Activated CD4-positive, alpha-beta T cell treated with anti-CD3 and anti-CD28 coated beads, Interleukin-2, amount 50 U/mL, for 1 hour (primary cell): Measurements from ENCODE around the gene PRKCZ.

Source experiments
- DNase-seq: peaks from one replicate; pipeline ENCODE4 v3.0.0-alpha.2; 2020

The PRKCZ gene

GRCh38 chr1:2025491-2025981, 24.7 kb upstream of the PRKCZ start:
- DNase-seq, result no peak

DNA sequence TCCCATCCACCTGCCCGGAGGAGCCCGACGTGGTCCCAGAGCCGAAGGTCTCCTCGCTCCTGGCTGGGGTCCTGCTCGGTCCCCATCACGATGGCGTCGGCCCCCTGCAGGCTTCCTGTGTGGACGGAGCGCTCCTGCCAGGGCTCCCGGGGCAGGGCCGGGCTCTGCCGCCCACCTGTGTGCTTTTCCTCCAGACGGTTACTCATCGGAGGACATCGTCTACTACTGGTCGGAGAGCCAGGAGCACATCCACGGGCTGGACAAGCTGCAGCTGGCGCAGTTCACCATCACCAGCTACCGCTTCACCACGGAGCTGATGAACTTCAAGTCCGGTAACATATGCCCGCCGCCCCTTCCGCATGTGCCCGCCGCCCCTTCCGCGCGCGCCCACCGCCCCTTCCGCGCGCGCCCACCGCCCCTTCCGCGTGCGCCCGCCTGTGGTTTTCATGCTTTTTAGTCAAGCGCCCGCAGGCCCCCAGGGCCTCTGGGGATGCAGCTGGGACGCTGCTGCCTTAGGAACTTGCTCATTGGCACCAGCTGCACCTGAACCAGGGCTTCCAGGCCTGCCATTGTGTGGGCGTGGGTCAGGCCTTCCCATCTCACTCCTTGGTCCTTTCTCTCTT, 22.1 kb upstream of the PRKCZ start:
- DNase-seq, result no peak

DNA sequence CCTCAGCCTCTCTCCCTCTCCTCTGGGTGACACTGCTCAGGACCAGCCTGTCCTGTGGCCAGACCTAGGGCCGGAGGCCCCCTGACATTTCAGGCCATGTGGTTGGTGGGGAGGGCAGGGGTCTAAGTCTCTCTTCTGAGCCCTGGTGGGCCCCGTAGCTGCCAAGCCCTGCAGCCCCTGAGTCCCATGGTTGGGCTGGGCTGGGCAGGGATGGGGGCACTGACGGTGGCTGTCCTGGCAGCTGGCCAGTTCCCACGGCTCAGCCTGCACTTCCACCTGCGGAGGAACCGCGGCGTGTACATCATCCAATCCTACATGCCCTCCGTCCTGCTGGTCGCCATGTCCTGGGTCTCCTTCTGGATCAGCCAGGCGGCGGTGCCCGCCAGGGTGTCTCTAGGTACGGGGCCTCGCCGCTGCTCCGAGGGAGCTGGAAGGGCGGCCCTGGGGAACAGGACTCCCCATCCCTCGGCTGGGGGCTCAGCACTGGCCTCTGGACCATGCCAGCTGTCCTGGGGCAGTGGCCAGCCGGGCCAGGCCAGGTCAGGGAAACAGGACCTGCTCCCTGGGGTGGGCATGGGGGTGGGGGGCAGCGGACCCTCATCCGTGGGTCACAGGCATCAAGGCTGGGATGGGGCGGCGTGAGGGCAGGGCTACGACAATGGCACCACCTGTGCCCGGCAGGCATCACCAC, 21.2 kb upstream of the PRKCZ start:
- DNase-seq, result no peak

- DNase-seq, result no peak
Observed at GRCh38 chr1:2029561-2029960, 20.6 kb upstream of the PRKCZ start.

GRCh38 chr1:2030076-2030871, 19.9 kb upstream of the PRKCZ start:
- DNase-seq, result no peak

GRCh38 chr1:2031546-2032540, 18.4 kb upstream of the PRKCZ start:
- no peak for DNase-seq

DNA sequence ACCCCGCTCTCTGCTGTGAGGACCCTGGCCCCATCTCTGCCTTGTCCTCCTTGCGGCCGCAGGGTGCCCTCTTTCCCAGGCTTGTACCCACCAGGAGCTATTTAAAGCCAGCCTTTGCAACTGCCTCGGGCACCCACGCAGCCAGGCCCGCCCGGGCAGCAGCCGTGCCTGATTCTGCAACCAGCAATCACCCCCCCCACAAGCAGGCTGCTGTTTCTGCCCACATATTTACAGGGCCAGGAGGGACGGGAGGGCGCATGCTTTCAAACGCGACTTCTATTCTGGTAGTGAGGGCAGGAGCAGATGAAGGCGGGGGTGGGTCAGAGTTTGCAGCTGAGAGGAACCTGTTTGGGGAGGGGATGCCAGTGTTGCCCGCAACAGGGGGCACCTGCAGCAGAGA, 17.5 kb upstream of the PRKCZ start:
- no peak for DNase-seq

DNA sequence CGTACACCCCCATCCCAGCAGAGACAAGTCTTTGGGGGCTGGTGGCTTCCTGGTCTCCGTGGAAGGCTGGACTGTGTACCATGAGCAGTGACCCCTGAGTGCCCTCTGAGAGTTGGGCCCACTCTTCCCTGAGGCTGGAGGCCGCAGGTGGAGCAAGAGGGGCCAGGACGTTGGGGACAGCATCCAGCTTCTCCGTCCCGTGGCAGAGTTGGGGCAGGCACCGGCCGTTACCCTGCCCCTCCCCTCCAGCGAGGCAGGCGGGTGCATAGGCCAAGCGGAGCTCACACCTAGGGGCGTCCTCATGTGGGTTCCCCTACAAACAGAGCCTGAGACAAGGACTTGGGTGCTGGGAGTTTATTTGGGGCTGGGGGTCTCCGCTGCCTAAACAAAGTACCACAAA, 17.0 kb upstream of the PRKCZ start:
- no peak for DNase-seq

GRCh38 chr1:2036287-2036686, 13.9 kb upstream of the PRKCZ start:
- no peak for DNase-seq

DNA sequence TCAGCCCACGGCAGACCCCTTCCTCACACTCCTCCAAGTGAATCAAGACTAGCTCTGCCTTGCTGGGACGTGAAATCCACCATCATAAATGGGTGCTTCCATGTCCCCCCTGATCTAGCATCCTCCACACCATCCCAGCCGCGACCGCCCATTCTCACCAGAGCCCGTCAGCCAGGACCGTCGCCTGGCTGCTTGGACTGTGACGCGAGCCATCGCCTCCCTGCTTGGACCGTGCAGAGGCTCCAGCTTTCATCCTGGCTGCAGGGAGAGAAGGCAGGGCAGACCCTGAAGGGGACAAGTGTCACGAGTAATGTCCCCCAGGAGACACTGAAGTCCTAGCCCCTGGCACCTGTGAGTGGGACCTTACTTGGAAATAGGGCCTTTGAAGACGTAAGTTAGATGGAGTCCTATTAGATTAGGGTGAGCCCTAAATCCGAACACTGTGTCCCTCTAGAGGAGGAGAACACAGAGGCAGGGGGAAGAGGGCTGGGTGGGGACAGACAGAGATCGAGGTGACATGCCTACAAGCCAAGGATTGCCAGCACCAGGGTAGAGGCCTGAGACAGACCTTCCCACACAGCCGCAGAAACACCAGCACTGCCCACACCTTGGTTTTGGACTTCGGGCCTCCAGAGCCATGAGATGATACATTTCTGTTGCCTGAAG, 12.8 kb upstream of the PRKCZ start:
- DNase-seq, result no peak

GRCh38 chr1:2038229-2038628, 12.0 kb upstream of the PRKCZ start:
- DNase-seq, result no peak

- no peak for DNase-seq
Observed at GRCh38 chr1:2039251-2039650, 11.0 kb upstream of the PRKCZ start.

DNA sequence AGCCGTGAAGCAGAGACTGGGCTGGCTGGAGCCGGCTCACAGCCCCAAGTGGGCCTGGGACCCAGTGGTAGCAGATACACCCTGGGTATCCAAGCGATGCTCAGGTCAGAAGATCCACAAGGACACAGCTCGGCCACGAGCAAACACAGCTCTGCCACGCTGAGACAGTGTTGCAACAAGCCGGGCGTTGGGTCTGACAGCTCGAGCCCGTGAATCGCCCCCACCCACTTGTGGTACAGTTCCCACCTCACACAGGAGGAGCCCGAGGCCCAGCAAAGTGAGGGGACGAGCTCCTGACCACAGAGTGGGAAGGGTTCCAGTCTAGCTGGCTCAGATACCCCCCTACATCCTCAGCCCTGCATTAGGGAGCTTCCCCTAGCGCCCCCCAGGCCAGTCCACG, 8.9 kb upstream of the PRKCZ start:
- DNase-seq, result no peak

DNA sequence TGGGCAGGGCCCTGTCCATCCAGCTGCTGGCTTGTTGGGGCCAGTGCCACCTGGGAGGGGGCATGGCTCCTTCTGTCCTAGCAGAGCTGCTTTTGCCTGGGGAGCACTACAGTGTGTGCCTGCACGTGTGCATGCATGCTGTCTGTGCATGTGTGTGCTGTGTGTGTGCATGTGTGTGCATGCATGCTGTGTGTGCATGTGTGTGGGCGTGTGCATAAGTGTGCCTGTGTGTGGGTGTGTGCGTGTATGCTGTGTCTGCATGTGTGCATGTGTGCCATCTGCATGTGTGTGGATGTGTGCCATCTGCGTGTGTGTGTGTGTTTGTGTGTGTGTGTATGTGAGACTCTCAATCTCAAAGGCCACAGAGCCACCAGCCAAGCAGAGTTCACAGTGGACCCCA, 8.3 kb upstream of the PRKCZ start:
- DNase-seq, result no peak

DNA sequence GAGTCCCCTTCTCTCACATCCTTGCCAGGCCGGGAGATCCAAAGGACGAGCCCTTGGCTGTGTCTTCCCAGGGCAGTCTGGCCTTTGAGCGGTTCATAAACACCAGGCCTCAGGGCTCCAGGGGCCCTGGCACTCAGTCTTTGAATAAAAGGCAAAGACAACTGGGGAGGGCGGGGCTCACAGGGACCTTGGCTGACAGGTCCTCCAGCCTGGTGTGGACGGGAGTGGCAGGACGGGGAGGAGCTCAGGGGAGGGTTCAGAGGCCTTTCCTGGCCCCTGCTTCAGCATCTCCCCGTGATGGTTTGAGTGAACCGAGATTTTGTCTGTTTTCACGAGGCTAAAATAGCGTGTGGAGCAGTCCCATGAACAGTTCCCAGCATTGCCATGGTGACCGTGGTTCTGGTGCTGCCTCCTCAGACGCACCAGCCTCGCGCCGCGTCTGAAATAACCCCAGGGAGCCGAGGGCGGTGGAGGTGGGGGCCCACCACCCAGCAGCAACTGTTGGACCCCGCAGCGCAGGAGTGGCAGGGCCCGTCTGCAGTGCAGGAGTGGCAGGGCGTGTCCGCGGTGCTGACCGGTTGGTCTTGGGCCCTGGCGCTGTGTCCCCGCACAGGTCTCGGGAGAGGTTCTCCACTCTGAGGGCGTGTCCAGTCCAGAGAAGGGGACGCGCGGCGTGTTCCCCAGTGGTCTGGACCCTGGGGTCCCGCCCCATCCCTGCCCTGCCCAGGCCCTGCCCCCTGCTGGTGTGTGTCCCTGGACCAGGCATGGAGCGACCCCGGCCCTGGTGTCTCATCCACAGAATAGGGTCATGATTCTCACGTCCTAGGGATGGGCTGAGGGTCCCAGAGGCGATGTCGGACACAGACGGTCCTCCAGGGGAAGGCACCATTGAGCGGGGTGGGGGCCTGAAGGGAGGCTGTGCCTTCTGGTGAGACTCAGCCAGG, 7.1 kb upstream of the PRKCZ start:
- no peak for DNase-seq

DNA sequence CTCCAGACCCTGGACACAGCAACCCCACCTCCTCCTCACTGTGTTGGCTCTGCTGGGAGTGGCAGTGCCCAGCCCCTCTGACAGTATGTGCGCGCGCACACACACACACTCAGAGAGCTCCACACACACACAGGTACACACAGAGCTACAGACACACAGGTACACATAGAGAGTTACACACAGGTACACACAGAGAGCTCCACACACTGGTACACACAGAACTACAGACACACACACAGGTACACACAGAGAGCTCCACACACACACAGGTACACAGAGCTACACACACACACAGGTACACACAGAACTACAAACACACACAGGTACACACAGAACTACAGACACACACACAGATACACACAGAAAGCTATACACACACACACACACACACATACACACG, 6.3 kb upstream of the PRKCZ start:
- DNase-seq, result no peak

DNA sequence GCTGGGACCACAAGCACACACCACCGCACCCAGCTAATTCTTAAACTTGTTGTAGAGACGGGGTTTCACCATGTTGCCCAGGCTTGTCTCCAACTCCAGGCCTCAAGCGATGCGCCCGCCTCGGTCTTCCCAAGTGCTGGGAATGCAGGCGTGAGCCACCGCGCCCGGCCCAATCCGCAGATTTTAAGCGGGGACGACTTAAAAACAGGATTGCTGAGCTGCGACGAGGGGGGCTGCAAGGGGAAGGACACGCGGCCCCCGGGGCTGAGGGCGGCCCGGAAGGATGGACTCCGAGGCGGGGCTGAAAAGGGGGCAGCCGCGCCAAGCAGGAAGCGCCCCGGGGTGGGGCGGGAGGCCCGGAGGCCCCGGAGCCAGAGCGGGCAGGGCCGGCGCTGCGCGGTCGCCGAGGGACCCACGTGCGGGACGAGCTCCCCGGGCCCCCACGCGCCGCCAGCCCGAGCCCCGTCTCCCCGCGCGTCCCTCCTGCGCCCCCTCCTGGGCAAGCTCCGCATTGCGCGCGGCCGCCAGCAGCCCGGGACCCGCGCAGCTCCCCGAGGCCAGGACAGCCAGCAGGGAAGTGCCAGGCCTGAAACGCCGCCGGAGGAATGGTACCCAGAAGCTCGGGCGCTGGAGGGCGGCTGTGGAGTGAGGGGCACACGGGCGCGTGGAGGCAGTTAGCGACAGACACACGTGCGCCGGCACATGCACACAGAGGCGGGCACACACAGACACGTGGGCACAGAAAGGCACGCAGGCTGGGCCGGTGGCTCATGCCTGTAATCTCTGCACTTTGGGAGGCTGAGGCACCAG, 5.5 kb upstream of the PRKCZ start:
- DNase-seq, result peak; percentile 74

DNA sequence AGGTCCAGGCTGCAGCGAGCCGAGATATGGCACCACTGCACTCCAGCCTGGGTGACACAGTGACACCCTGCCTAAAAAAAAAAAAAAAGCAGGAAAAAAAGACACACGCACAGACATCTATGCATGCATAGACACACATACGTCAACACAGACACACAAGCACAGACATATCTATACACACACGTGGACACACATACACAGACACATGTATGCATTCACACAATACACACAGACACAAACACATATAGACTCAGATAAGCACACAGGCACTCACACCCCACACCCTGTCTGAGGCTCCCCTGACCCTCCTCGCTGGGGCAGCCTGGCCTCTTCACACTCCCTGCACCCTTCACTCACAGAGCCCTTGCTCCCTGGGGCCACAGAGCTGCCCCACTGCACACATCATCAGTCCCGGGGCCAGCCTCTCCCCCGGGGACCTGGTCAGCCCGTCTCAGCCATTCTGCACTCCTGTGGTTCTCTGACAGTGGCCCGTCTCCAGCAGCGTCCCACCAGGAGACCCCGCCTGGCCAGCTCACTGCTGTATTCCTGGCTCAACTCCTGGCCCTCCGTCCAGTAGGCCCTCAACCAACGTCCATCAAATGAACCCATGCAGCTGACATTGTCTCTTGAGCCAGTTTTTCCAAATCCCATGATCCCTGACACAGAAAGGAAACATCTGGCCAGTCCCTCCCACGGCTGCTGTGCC, 4.6 kb upstream of the PRKCZ start:
- DNase-seq, result no peak

- DNase-seq, result peak; percentile 39
Observed at GRCh38 chr1:2046174-2046917, 3.9 kb upstream of the PRKCZ start.
